GM18868 (cell line): ENCODE results near the gene TRIO.
A peak's percentile ranks its signal among the peaks of the same experiment; 100 is the strongest.

Experiments used
- ATAC-seq: cut with Tn5 transposase; IDR thresholded peaks from one replicate; pipeline ENCODE4 v1.9.1; 2021; ENCODE audit warnings: mild to moderate bottlenecking, moderate library complexity; ENCODE audit not compliant: unreplicated experiment

The TRIO gene

GRCh38 chr5:14183187-14183939 is 40.2 kb downstream of the TRIO start:
- ATAC-seq, result no peak

DNA sequence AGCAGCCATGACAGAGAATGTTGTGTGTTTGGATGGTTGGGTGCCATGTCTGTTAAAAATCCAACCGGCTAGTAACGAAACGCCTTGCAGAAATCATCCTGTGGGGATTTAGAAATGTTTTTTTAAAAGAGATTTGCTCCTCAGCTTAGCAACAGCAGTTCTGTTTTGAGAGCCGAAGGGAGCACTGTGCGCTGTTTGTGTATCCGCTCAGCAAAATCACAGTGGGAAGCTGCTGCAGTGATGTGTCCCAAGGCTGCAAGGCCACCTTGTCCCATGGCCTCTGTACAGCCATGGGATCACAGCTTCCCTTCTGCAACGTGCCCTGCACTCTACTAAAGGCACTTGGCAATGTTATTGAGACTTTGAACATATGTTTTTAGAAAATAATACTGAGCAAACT is 40.9 kb downstream of the TRIO start:
- ATAC-seq, result no peak

GRCh38 chr5:14184725-14185124 is 41.6 kb downstream of the TRIO start:
- ATAC-seq, result no peak

- no peak for ATAC-seq
Measured at GRCh38 chr5:14185326-14186058, 42.4 kb downstream of the TRIO start.

GRCh38 chr5:14186059-14186830 is 43.1 kb downstream of the TRIO start:
- ATAC-seq, result peak; percentile 37

GRCh38 chr5:14187157-14187556 is 44.0 kb downstream of the TRIO start:
- ATAC-seq, result no peak

GRCh38 chr5:14187660-14188059 is 44.5 kb downstream of the TRIO start:
- no peak for ATAC-seq

DNA sequence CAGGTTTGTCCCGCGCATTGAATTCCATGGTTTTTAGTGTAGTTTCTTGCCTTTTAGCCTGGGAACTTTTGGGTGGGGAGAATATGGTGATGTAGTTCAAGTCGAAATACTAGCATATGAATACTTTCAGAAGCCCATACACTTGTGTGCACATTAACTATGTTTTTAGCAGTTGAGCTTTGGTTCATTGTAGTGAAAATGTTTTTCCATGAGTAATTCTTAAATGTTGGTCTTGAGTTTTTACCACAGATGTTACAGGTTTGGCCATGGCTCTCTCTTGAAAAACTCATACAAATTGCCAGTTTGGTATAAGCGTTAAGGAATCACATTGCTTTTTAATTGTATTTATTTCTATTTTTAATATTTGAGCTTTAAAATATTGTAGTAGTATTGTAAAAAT is 45.6 kb downstream of the TRIO start:
- no peak for ATAC-seq

GRCh38 chr5:14189680-14190079 is 46.5 kb downstream of the TRIO start:
- ATAC-seq, result no peak

DNA sequence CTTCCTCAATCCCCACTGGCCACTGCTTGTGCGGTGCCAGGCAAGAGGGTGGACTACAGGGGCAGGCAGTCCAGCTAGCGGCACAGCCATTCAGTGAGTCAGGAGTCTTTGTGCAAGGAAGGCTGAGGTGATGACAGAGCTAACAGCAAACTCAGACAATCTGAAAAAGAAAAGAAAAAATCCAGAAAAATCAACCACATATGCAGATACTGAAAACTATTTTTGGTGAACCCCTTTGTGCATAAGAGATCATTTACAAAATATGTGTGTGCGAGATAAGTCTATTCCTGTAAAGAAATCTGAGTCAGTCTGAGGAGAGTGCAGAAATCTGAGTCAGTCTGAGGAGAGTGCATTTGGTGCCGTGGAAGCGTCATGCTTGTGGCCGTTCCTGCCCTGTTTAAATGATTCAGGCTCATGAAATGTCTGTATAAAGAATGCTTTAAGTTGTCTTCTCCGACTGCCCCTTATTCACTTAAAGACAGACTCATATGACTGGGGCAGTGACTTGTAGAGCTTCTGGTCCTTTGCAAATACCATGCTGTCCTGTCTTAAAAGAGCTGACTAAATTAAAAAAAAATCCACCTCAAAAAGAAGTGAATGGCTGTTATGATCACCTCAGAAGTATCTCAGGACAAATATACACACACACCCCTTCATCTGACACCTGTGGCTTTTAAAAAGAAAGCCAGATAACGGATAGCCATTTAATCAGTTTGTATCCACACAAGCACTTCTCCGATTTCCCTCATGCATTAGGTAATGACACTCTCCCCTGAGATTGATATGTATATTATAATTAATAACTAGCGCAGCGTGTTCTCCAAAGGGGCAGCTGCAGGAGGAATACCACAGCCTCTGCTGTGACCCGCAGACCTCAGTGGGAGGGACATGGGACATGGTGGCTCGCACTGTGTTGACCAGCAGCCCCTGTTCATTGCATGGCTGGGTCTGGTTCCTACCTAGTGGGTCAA is 47.3 kb downstream of the TRIO start:
- no peak for ATAC-seq

DNA sequence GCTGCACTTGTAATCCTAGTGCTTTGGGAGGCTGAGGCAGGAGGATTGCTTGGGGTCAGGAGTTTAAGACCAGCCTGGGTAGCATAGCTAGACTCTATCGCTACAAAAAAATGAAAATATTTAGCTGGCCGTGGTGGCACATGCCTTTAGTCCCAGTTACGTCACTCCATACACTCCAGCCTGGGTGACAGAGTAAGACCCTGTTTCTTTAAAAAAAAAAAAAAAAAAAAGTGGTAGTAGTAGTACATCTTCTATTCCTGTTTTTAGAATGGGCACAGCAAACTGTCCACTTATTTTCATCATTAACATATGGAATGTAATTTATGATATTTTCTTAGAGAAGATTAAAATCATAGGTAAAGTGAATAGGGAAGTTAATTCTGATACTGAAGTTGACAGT is 48.2 kb downstream of the TRIO start:
- ATAC-seq, result no peak

GRCh38 chr5:14193496-14193895 is 50.4 kb downstream of the TRIO start:
- no peak for ATAC-seq

GRCh38 chr5:14195588-14195987 is 52.4 kb downstream of the TRIO start:
- no peak for ATAC-seq

- ATAC-seq, result no peak
Measured at GRCh38 chr5:14197056-14197455, 53.9 kb downstream of the TRIO start.

- ATAC-seq, result no peak
Measured at GRCh38 chr5:14199902-14200301, 56.8 kb downstream of the TRIO start.

- no peak for ATAC-seq
Measured at GRCh38 chr5:14200312-14200990, 57.3 kb downstream of the TRIO start.

- no peak for ATAC-seq
Measured at GRCh38 chr5:14201325-14202045, 58.3 kb downstream of the TRIO start.

DNA sequence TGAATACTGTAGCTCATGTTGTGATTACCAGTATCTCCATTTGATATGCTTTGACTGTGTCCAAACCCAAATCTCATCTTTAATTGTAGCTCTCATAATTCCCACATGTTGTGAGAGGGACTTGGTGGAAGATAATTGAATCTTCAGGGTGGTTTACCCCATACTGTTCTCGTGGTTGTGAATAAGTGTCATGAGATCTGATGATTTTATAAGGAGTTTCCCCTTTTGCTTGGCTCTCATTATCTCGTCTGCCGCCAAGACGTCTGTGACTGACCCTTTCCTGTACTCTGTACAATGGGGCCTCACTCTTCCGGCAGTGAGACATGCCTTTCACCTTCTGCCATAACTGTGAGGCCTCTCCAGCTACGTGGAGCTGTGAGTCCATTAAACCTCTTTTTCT is 59.3 kb downstream of the TRIO start:
- peak; percentile 43 for ATAC-seq

DNA sequence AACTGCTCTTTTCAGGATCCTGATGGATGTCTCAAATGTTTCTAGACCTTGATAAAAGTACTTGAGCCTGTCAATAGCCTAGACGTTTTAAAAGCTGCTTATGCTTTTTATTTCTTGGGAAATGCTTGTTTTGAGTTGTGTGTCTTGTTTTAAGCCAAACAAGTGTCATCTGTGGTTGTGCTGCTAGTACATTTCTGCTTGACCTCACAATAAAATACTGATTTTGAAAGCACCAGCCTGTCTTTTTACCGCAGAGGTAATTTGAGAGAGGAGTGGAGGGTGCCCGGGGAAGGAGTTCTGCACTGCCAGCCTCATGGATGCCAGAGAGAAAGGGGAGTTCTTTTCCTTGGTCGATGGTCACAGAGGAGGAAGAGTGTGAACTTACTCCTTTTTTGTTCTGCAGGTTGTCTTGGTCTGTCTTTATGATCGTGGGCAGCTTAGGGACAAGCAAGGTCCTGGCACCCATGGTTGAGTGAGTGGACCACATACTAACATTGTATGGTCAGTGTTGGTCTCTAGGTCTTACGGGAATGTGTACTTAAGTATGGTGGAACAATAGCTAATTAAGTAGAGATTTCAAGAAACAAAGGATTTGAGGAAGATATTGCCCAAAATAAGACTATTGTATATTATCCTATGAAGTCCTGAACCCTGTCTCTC is 61.0 kb downstream of the TRIO start:
- no peak for ATAC-seq
